Transverse colon (tissue), 4 donors: ENCODE data around the gene AMMECR1.

Experiments used
- EP300 ChIP-seq: sonication (generic); formaldehyde crosslinking; IDR thresholded peaks from one replicate; pipeline ENCODE4 v1.6.1; 2017; ENCODE audit warnings: antibody characterized with exemption, low read depth
- POLR2A ChIP-seq: fragments of 450-650 bp; IDR thresholded peaks from one replicate; pipeline ENCODE4 v1.6.1; 2016; ENCODE audit warnings: antibody characterized with exemption, mild to moderate bottlenecking, moderate library complexity
- POLR2AphosphoS5 ChIP-seq, 3 donors: sonication (generic); formaldehyde crosslinking; IDR thresholded peaks; one replicate each; pipeline ENCODE4 v1.6.1; 2016; ENCODE audit warnings: antibody characterized with exemption in 3 of 3
- TF ChIP-seq, protein P1 (sequence below), 5 experiments: fragments of 200-600 bp in 3 of 5; fragments of 450-650 bp in 2 of 5; sonication (generic) in 3 of 5; IDR thresholded peaks; 1 replicate in 2 of 5; 2 replicates in 3 of 5; pipeline ENCODE4 v1.5.1; 2016 to 2017; ENCODE audit warnings: antibody characterized with exemption in 5 of 5, inconsistent platforms in 3 of 5, mild to moderate bottlenecking in 2 of 5, moderate library complexity in 1 of 5

DNA sequence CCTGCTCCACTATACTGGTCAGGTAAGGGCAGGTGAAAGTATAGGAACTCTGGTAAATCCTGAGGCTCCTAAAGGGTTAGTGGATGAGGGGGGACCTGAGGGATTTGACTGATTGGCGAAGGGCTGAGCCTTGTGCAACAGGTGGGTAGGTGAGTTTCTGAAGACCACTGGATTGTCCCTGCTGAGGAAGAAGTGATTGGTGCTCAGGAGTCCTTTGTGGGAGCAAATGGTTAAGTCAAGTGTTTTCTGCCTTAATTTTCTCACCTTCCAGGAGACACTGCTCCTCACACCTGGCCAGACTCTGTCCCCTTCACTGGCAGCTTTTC lies 156.6 kb downstream of the AMMECR1 start:
- TF ChIP-seq EP300: no peak
- TF ChIP-seq POLR2AphosphoS5 (IDR thresholded peaks at IDR 0.05): no peak
- no peak for TF ChIP-seq POLR2A
- TF ChIP-seq, protein P1, sequence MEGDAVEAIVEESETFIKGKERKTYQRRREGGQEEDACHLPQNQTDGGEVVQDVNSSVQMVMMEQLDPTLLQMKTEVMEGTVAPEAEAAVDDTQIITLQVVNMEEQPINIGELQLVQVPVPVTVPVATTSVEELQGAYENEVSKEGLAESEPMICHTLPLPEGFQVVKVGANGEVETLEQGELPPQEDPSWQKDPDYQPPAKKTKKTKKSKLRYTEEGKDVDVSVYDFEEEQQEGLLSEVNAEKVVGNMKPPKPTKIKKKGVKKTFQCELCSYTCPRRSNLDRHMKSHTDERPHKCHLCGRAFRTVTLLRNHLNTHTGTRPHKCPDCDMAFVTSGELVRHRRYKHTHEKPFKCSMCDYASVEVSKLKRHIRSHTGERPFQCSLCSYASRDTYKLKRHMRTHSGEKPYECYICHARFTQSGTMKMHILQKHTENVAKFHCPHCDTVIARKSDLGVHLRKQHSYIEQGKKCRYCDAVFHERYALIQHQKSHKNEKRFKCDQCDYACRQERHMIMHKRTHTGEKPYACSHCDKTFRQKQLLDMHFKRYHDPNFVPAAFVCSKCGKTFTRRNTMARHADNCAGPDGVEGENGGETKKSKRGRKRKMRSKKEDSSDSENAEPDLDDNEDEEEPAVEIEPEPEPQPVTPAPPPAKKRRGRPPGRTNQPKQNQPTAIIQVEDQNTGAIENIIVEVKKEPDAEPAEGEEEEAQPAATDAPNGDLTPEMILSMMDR (IDR thresholded peaks at IDR 0.05): no peak
